K562 (cell line): Measurements from ENCODE around the gene GPR32. TPM values are rescaled to one million over a fixed set of nuclear protein-coding genes. Genes with fewer than 3 reads are reported as not detected.
A peak's percentile ranks its signal among the peaks of the same experiment; 100 is the strongest.

Source experiments
- C11orf30 ChIP-seq: fragments of 450-650 bp; IDR thresholded peaks from 2 replicates; pipeline ENCODE4 v1.6.1; 2016; ENCODE audit warnings: low read depth, mild to moderate bottlenecking
- FOXM1 ChIP-seq, 2 experiments: fragments of 450-650 bp in 1 of 2; sonication (generic) in 1 of 2; formaldehyde crosslinking in 1 of 2; IDR thresholded peaks; 2 replicates each; pipeline versions ENCODE4 v1.6.1 to v1.9.0; 2017 to 2022; ENCODE audit warnings: low read depth in 2 of 2, mild to moderate bottlenecking in 2 of 2, missing genetic modification reagents in 1 of 2, moderate library complexity in 1 of 2
- ZNF324 ChIP-seq: fragments of 250-450 bp; sonication (Bioruptor Pico); IDR thresholded peaks from 2 replicates; pipeline ENCODE4 v1.4.0; 2020; ENCODE audit warnings: mild to moderate bottlenecking
- ZNF347 ChIP-seq: fragments of 450-650 bp; formaldehyde crosslinking; IDR thresholded peaks from 2 replicates; pipeline ENCODE4 v1.4.0; 2020; ENCODE audit warnings: low read depth, mild to moderate bottlenecking, moderate library complexity
- ZNF644 ChIP-seq: fragments of 200-800 bp; sonication (Bioruptor generic); IDR thresholded peaks from 2 replicates; pipeline ENCODE4 v1.6.1; 2016; ENCODE audit warnings: low read depth, missing genetic modification characterization, missing compliant biosample characterization
- polyA plus RNA-seq, 8 experiments: library from polyadenylated mRNA; depleted of rRNA in 4 of 8; stranded (reverse) in 5 of 8; unstranded in 3 of 8; fragments of >200 nt; fragmentation: Nextera tagmentation in 2 of 8; fragmentation: Illumina TruSeq in 1 of 8; extraction: Ambion mirVana in 2 of 8; extraction: Trizol in 1 of 8; gene quantifications; 2 replicates each; pipeline versions ENCODE4 v1.2.1 to v1.2.3, GENCODE V29; 2011 to 2014; ENCODE audit warnings: inconsistent platforms in 1 of 8, missing spikeins in 1 of 8
- total RNA-seq, 7 experiments: library from RNA; depleted of rRNA in 6 of 7; stranded (reverse); fragments of >200 nt in 6 of 7; fragmentation: Illumina TruSeq in 2 of 7; extraction: Trizol in 2 of 7; gene quantifications; 2 replicates each; pipeline versions ENCODE4 v1.2.1 to v1.2.3, GENCODE V29; 2011 to 2021; ENCODE audit warnings: low replicate concordance in 1 of 7
- TF ChIP-seq, protein P1 (sequence below), 2 experiments: fragments of 450-650 bp; formaldehyde crosslinking in 1 of 2; IDR thresholded peaks; 2 replicates each; pipeline versions ENCODE4 v1.4.0 to v1.6.1; 2014 to 2020; ENCODE audit warnings: mild to moderate bottlenecking in 2 of 2, borderline replicate concordance in 1 of 2, low read depth in 1 of 2
- TF ChIP-seq, protein P2 (sequence below): fragments of 250-450 bp; sonication (Bioruptor Pico); IDR thresholded peaks from 2 replicates; pipeline ENCODE4 v1.5.0; 2022; ENCODE audit warnings: mild to moderate bottlenecking
- TF ChIP-seq, protein P3 (sequence below): IDR thresholded peaks from 3 replicates; pipeline ENCODE4 v1.6.1; 2011; ENCODE audit warnings: borderline replicate concordance, mild to moderate bottlenecking, moderate library complexity; ENCODE audit not compliant: insufficient read length; ENCODE audit errors: extremely low read depth
- TF ChIP-seq, protein P4 (sequence below): sonication (generic); formaldehyde crosslinking; IDR thresholded peaks from 2 replicates; pipeline ENCODE4 v1.8.1; 2023; ENCODE audit warnings: mild to moderate bottlenecking, missing genetic modification reagents

GPR32 gene
- total and polyA plus RNA-seq, 9 of the 15 experiments (the other 6 are each of a cell fraction or from before 2014, with no cell fraction given), result not detected

DNA sequence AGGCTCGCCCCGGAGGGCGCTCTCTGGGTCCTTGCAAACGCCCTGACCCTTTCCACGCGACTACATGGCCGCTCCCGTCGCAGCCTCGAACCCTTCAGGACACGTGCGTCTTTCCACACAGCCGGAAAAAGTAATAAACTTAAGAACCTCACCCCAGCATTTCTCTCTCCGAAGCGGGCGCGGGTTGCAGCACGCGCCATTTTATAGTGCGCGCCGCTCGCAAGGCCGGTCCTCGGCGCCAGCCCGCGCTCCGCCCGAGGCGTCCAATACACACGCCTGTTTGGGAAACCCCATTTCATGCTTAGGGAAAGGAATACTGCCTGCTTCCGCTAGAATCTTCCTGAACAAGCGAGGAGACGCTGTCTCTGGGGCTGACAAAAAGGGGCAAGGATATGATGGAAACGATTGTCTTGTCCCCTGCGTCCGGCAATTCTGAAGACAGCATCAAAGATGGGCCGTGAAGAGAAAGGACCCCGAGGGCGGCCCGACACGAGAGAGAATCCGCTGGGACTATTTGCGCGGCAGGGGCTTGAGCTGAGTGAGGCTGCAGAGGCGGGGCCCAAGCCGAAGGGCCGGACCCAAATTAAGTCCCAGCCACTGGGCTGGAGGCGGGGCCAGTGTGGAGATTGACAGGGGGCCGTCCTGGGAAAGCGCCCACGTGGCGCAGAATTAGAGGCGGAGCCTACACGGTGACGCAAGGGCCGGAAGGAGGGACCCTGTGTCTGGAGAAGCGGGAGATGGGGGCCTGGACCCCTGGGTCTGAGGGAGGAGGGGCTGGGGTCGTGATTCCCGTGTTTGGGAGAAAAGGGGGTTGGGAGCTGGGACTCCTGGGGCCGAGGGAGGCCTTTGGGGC lies 34.4 kb downstream of the GPR32 start (continued):
- TF ChIP-seq, protein P1, sequence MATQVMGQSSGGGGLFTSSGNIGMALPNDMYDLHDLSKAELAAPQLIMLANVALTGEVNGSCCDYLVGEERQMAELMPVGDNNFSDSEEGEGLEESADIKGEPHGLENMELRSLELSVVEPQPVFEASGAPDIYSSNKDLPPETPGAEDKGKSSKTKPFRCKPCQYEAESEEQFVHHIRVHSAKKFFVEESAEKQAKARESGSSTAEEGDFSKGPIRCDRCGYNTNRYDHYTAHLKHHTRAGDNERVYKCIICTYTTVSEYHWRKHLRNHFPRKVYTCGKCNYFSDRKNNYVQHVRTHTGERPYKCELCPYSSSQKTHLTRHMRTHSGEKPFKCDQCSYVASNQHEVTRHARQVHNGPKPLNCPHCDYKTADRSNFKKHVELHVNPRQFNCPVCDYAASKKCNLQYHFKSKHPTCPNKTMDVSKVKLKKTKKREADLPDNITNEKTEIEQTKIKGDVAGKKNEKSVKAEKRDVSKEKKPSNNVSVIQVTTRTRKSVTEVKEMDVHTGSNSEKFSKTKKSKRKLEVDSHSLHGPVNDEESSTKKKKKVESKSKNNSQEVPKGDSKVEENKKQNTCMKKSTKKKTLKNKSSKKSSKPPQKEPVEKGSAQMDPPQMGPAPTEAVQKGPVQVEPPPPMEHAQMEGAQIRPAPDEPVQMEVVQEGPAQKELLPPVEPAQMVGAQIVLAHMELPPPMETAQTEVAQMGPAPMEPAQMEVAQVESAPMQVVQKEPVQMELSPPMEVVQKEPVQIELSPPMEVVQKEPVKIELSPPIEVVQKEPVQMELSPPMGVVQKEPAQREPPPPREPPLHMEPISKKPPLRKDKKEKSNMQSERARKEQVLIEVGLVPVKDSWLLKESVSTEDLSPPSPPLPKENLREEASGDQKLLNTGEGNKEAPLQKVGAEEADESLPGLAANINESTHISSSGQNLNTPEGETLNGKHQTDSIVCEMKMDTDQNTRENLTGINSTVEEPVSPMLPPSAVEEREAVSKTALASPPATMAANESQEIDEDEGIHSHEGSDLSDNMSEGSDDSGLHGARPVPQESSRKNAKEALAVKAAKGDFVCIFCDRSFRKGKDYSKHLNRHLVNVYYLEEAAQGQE (IDR thresholded peaks at IDR 0.05; ENCODE audit: borderline replicate concordance), result peak; percentile 67
- TF ChIP-seq, protein P1 (CRISPR knock-in tag; IDR thresholded peaks at IDR 0.05; ENCODE audit: low read depth), result 0 out of 2 replicates have a peak, but pooled peaks have one; percentile 35
- TF ChIP-seq, protein P2, sequence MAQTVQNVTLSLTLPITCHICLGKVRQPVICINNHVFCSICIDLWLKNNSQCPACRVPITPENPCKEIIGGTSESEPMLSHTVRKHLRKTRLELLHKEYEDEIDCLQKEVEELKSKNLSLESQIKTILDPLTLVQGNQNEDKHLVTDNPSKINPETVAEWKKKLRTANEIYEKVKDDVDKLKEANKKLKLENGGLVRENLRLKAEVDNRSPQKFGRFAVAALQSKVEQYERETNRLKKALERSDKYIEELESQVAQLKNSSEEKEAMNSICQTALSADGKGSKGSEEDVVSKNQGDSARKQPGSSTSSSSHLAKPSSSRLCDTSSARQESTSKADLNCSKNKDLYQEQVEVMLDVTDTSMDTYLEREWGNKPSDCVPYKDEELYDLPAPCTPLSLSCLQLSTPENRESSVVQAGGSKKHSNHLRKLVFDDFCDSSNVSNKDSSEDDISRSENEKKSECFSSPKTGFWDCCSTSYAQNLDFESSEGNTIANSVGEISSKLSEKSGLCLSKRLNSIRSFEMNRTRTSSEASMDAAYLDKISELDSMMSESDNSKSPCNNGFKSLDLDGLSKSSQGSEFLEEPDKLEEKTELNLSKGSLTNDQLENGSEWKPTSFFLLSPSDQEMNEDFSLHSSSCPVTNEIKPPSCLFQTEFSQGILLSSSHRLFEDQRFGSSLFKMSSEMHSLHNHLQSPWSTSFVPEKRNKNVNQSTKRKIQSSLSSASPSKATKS, result no peak
- TF ChIP-seq, protein P3, sequence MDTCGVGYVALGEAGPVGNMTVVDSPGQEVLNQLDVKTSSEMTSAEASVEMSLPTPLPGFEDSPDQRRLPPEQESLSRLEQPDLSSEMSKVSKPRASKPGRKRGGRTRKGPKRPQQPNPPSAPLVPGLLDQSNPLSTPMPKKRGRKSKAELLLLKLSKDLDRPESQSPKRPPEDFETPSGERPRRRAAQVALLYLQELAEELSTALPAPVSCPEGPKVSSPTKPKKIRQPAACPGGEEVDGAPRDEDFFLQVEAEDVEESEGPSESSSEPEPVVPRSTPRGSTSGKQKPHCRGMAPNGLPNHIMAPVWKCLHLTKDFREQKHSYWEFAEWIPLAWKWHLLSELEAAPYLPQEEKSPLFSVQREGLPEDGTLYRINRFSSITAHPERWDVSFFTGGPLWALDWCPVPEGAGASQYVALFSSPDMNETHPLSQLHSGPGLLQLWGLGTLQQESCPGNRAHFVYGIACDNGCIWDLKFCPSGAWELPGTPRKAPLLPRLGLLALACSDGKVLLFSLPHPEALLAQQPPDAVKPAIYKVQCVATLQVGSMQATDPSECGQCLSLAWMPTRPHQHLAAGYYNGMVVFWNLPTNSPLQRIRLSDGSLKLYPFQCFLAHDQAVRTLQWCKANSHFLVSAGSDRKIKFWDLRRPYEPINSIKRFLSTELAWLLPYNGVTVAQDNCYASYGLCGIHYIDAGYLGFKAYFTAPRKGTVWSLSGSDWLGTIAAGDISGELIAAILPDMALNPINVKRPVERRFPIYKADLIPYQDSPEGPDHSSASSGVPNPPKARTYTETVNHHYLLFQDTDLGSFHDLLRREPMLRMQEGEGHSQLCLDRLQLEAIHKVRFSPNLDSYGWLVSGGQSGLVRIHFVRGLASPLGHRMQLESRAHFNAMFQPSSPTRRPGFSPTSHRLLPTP, result no peak
- TF ChIP-seq ZNF644 (tag) (no peak), C11orf30 (peak; percentile 95), ZNF347 (CRISPR knock-in tag) (no peak), FOXM1 (IDR thresholded peaks at IDR 0.05; ENCODE audit: low read depth) (peak; percentile 55; the same call in 1 of the 2 replicates), FOXM1 (CRISPR knock-in tag; IDR thresholded peaks at IDR 0.05; ENCODE audit: low read depth) (no peak), ZNF324 (CRISPR knock-in tag) (no peak)
- TF ChIP-seq, protein P4, sequence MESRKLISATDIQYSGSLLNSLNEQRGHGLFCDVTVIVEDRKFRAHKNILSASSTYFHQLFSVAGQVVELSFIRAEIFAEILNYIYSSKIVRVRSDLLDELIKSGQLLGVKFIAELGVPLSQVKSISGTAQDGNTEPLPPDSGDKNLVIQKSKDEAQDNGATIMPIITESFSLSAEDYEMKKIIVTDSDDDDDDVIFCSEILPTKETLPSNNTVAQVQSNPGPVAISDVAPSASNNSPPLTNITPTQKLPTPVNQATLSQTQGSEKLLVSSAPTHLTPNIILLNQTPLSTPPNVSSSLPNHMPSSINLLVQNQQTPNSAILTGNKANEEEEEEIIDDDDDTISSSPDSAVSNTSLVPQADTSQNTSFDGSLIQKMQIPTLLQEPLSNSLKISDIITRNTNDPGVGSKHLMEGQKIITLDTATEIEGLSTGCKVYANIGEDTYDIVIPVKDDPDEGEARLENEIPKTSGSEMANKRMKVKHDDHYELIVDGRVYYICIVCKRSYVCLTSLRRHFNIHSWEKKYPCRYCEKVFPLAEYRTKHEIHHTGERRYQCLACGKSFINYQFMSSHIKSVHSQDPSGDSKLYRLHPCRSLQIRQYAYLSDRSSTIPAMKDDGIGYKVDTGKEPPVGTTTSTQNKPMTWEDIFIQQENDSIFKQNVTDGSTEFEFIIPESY, result peak; percentile 50; the same call in 1 of the 2 replicates
